Adrenal gland (tissue), 5 donors: ENCODE measurements around the gene HOMER1.

ENCODE experiments used
- CTCF ChIP-seq, 6 experiments: fragments of 450-650 bp in 4 of 6; fragments of 200-600 bp in 2 of 6; sonication (generic) in 1 of 6; IDR thresholded peaks; 1 replicate in 5 of 6; 2 replicates in 1 of 6; pipeline versions ENCODE4 v1.5.1 to v1.8.0; 2016 to 2021; ENCODE audit warnings: antibody characterized with exemption in 6 of 6, mild to moderate bottlenecking in 2 of 6, moderate library complexity in 1 of 6
- POLR2A ChIP-seq, 2 donors: fragments of 450-650 bp; IDR thresholded peaks; one replicate each; pipeline ENCODE4 v1.6.1; 2017; ENCODE audit warnings: antibody characterized with exemption in 2 of 2, mild to moderate bottlenecking in 2 of 2, moderate library complexity in 1 of 2
- donor health status: DM: no; HTN: no; CAD: no.

GRCh38 chr5:79562351-79563246, 48.7 kb upstream of the HOMER1 start:
- TF ChIP-seq CTCF (IDR thresholded peaks at IDR 0.05) (no peak), POLR2A (IDR thresholded peaks at IDR 0.05) (no peak)
